ENCODE results near the gene PRAMEF2.
"Not testable (repeated sequence)": the region's sequence is repeated elsewhere in the genome, so short reads cannot be mapped to it uniquely, and the experiment has no call there.

PRAMEF2 gene, protein sequence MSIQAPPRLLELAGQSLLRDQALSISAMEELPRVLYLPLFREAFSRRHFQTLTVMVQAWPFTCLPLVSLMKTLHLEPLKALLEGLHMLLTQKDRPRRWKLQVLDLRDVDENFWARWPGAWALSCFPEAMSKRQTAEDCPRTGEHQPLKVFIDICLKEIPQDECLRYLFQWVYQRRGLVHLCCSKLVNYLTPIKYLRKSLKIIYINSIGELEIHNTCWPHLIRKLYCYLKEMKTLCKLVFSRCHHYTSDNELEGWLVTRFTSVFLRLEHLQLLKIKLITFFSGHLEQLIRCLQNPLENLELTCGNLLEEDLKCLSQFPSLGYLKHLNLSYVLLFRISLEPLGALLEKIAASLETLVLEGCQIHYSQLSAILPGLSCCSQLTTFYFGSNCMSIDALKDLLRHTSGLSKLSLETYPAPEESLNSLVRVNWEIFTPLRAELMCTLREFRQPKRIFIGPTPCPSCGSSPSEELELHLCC

DNA sequence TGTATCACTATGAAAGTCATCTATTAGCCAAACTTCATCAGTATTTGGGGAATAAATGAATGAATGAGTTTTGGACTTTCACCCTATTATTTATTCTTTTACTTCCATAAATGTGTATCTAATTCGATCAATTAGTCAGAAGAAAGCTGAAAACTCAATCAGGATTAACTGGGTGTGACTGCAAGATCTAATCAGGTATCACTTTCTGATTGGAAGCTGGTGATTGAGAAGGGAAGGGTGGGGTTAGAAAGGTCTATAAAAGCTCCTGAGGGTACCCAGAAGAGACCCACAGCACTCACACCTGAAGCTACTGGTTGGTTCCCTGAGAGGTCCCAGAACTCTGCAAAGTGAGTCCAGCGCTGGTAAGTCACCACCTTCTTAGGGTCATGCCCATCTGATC, at the start of gene PRAMEF2:
Gene PRAMEF2 (plus strand): TSS at position 301 of the 400 bp plus-strand sequence. CDS start 1,924 bp downstream, outside the sequence.
- not testable (repeated sequence) for DNase-seq

DNA sequence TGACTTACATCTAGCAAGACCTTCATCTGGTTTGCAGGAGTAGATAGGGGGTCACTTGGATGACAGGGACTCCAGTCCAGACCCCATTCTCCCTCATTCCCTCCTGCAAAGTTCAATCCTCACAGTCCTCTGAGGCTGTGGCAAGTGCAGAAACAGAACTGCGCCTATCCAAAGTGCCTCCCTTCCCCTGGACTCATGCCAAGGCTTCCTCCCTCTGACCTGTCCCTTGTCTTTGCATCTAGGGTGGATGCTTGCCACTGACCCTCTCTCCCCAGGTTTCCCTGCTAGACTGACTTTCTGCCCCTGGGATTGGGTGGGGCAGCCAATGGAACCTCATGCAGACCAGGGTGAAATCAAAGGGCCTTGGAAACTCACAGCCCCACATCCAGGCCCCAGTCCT, 47.0 kb upstream of the PRAMEF2 start:
- no peak for DNase-seq

DNA sequence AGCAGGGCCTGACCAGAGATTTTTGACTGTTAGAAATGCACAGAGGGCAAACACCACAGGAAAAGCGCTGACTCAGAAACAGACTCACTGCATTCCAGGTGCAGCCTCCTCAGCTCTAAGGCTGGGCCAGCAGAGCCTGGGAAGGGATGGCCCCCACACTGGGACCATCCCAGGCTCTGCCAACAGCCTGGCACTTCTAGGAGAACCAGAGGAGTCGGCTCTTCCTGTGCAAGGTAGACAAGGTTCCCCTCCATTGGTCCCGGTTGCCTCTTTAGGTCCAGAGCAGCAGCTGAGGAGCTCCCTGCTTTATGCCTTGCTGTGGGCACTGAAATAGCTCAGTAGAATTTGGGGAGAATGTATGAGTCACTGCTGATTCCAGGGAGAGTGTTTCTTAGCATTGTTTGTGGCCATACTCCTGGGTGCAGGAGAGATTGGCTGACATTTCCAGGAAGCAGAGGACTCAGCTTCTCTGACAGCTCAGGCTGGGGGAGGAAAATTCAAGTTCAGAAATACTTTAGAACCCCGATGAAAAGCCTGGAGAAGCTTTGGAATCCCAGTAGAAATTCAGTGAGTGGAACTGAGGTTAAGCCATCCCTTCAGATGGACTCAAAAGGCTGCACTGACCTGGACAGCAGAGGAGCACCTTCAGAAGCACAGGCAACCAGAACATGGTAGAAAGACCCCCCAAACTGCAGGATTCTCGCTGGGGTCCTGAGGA, 46.0 kb upstream of the PRAMEF2 start:
- no peak for DNase-seq

DNA sequence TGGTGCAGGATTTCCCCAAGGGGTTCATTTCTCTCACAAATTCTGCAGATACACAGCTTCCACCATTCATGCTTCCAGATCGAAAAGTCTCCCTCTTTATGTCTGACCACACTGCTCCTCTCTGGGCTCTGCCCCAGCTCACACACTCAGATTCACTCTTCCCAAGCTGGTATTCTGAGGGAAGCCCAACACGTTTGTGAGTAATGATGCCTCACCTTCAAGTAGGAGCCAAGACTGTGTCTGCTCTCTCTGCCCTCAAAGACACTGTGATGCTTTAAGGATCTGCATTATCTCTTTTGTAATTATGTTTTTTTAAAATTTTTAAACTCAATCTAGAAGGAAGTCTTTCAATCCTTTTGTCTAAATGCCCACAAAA, 45.5 kb upstream of the PRAMEF2 start:
- DNase-seq, result no peak

DNA sequence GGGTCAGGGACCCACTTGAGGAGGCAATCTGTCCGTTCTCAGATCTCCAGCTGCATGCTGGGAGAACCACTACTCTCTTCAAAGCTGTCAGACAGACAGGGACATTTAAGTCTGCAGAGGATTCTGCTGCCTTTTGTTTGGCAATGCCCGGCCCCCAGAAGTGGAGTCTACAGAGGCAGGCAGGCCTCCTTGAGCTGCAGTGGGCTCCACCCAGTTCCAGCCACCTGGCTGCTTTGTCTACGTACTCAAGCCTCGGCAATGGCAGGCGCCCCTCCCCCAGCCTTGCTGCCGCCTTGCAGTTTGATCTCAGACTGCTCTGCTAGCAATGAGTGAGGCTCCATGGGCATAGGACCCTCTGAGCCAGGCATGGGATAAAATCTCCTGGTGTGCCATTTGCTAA, 37.8 kb upstream of the PRAMEF2 start:
- not testable (repeated sequence) for DNase-seq

DNA sequence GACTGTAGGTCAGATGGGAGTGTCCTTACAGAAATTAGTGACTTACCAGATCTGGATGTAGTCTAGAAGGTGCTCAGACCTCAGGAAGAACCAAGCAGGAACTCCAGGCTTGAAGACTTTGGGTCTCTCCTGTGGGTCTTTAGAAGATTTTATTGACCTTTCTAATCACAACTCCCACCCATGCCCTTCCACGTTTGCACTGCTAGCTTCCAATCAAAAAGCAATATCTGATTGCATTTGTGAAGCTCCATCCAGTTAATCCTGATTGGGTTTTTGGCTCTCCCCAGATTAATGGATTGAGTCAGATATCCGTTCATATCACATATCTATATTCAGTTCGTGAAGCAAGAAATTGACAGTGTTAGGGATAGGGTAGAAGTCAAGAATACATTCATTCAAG, 25.6 kb upstream of the PRAMEF2 start, which contains the start of gene PRAMEF11:
Gene PRAMEF11 (minus strand): TSS at position 101 of the 400 bp plus-strand sequence. CDS start 2,621 bp downstream, outside the sequence.
- DNase-seq, result not testable (repeated sequence)

DNA sequence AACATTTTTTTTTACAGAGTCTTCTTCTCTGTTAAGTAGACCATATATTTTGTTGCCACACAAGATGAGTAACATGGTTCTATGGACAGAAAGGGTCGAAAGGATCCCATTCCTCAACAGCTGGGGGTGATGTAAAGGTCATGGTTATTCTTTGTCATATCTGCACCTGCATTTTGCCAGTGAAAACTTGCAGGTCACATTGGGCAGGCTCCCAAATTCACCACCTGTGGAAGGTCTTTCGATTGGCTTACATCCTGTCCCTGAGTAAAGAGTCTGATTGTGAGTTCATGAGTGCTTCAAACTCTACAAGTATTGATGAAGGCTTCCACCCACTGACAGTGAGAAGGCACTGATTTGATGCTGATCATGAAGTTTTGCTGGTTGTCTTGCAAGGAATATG, 23.6 kb upstream of the PRAMEF2 start:
- DNase-seq, result not testable (repeated sequence)

DNA sequence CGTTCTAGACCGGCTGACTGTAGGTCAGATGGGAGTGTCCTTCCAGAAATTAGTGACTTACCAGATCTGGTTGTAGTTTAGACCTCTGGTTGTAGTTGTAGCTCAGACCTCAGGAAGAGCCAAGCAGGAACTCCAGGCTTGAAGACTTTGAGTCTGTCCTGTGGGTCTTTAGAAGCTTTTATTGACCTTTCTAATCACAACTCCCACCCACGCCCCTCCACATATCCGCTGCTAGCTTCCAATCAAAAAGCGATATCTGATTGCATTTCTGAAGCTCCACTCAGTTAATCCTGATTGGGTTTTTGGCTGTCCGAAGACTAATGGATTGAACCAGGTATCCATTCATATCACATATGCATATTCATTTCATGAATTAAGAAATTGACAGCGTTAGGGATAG, 8.3 kb upstream of the PRAMEF2 start, which contains the start of gene HNRNPCL1:
Gene HNRNPCL1 (minus strand): TSS at position 101 of the 400 bp plus-strand sequence. CDS start 431 bp downstream, outside the sequence.
- DNase-seq, result not testable (repeated sequence)

DNA sequence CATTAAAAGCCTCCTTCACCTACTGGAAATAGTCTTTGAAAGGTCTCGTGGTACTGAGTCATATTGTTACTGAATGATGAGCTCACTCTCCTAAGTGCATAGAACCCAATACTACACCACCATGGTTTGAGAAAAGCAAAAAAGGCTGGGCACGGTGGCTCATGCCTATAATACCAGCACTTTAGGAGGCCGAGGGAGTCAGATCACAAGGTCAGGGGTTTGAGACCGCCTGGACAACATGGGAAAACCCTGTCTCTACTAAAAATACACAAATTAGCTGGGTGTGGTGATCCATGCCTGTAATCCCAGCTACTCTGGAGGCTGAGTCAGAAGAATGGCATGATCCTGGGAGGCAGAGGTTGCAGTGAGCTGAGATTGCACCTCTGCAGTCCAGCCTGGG, 5.1 kb upstream of the PRAMEF2 start:
- no peak for DNase-seq

DNA sequence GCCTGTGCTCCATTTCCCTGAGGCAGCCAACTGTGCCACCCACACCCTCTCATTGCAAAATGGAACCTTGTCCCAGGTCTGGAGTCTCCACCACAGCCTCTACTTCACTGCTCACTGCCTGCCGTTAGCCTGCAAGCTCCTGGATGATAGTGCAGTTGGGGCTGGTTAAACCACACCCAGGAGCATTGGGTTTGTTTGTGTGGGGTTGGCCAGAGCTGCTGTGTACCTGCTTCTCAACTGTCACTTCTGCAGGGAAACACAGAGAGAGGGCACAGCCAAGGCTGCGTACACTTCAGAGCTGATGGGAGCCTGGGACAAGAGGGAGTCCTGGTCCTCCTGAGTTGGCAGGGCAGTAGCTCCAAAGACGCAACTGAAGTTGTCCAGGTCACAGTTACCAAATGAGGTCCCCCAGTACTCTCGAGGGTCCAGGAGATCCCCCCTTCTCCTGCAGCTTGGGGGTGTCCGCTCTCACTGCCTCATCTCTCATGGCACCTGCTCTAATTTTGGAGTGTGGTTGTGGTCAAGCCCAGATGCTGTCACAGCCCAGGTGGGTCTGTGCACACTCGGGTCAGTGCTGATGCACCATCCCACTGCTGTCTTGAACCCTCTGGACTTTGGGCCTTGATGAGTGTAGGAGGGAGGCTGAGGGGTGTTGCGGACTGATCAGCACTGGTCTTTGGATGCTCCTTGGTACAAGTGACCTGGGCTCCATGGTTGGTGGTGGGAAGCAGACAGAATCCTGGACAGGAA, 6.4 kb downstream of the PRAMEF2 start:
- not testable (repeated sequence) for DNase-seq

DNA sequence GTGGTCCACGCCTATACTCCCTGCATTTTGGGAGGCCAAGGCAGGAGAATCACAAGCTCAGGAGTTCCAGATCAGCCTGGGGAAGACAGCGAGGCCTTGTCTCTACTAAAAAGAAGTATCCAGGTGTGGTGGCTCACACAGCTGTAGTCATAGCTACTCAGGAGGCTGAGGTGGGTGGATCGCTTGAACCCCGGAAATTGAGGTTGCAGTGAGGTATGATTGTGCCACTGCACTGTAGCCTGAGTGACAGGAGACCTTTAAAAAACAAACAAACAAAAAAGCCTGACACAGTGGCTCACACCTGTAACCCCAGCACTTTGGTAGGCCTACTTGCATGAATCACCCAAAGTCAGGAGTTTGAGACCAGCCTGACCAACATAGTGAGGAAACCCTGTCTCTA, 21.6 kb downstream of the PRAMEF2 start:
- not testable (repeated sequence) for DNase-seq

DNA sequence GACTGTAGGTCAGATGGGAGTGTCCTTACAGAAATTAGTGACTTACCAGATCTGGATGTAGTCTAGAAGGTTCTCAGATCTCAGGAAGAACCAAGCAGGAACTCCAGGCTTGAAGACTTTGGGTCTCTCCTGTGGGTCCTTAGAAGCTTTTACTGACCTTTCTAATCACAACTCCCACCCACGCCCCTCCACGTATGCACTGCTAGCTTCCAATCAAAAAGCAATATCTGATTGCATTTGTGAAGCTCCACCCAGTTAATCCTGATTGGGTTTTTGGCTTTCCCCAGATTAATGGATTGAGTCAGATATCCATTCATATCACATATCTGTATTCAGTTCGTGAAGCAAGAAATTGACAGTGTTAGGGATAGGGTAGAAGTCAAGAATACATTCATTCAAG, 29.2 kb downstream of the PRAMEF2 start, which contains the start of gene PRAMEF4:
Gene PRAMEF4 (minus strand): TSS at position 101 of the 400 bp plus-strand sequence. CDS start 2,807 bp downstream, outside the sequence.
- not testable (repeated sequence) for DNase-seq

DNA sequence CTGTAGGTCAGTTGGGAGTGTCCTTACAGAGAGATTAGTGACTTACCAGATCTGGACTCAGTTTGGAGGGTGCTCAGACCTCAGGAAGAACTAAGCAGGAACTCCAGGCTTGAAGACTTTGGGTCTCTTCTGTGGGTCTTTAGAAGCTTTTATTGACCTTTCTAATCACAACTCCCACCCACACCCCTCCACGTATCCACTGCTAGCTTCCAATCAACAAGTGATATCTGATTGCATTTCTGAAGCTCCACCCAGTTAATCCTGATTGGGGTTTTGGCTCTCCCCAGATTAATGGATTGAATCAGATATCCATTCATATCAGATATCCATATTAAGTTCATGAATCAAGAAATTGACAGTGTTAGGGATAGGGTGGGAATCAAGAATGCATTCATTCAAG, 41.3 kb downstream of the PRAMEF2 start, which contains the start of gene PRAMEF10:
Gene PRAMEF10 (minus strand): TSS at position 101 of the 400 bp plus-strand sequence. CDS start 2,423 bp downstream, outside the sequence.
- DNase-seq, result not testable (repeated sequence)

DNA sequence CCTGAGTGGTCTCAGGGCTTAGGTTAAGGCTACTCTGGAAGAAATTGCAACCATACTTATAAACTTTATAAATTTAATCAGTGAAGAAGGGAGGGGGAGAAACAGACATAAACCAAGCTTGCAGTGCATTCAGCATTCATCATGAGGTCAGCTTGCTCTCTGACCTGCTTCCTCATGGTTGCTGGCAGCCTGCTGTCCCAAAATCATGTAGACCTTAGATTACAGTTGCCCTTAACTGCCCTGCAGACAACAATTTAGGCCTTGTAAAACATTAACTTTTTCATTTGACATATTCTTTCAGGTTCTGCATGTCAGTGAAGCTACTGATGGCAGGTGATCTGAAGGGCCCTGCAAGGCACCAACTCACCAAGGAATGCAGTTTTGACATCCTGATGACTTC, 42.3 kb downstream of the PRAMEF2 start:
- not testable (repeated sequence) for DNase-seq

DNA sequence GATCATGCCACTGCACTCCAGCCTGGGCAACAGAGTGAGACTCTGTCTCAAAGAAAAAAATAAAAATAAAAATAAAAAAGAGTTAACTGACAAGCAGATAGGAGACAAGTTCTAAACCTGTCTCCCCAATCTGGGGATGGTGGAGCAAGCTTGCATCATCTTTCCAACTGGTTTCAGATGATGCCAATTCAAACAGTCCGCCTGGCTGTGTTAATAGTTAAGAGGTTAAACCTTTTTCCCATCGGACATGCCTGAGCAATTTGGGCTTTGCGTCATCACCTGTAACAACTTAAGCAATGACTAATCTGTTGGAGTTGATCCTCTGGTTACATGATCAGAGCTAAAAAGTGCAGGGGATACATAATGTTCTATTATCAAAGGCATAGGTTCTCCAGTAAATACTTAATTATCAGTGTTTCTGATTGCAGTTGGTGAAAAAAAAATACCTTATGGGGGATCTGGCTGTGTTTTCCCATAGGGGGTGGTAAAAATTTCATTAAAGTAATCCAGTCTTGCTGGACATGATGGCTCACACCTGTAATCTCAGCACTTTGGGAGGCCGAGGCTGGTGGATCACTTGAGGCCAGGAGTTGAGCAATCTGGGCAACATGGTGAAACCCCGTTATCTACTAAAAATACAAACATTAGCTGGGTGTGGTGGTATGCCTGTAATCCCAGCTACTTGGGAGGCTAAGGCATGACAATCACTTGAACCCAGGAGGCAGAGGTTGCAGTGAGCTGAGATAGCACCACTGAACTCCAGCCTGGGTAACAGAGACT, 47.1 kb downstream of the PRAMEF2 start:
- DNase-seq, result not testable (repeated sequence)

All from activated naive CD4-positive, alpha-beta T cell treated with anti-CD3 and anti-CD28 coated beads, Interleukin-2, amount 50 U/mL, for 16 hours (primary cell).